ENCODE data around the gene CERK.
A peak's percentile ranks its signal among the peaks of the same experiment; 100 is the strongest.

CERK gene

GRCh38 chr22:46764140-46764680, 26.2 kb upstream of the CERK start:
- no peak for DNase-seq

- DNase-seq = no peak
Observed at GRCh38 chr22:46763051-46763705, 25.1 kb upstream of the CERK start.

- peak; percentile 52 for DNase-seq
Observed at GRCh38 chr22:46762238-46763050, 24.4 kb upstream of the CERK start, which contains the start of gene TBC1D22A. TSS of gene TBC1D22A (plus strand) at chr22:46762650. CDS start at chr22:46762787, 137 bp downstream.

GRCh38 chr22:46761539-46762237, 23.6 kb upstream of the CERK start:
- no peak for DNase-seq

- DNase-seq = no peak
Observed at GRCh38 chr22:46761017-46761416, 23.0 kb upstream of the CERK start.

- peak; percentile 18 for DNase-seq
Observed at GRCh38 chr22:46758867-46759290, 20.8 kb upstream of the CERK start.

GRCh38 chr22:46758121-46758520, 20.1 kb upstream of the CERK start:
- DNase-seq = no peak

- no peak for DNase-seq
Observed at GRCh38 chr22:46757104-46757503, 19.1 kb upstream of the CERK start.

GRCh38 chr22:46756097-46756496, 18.0 kb upstream of the CERK start:
- no peak for DNase-seq

GRCh38 chr22:46755525-46755924, 17.5 kb upstream of the CERK start:
- DNase-seq = no peak

GRCh38 chr22:46754826-46755225, 16.8 kb upstream of the CERK start:
- no peak for DNase-seq

- DNase-seq = no peak
Observed at GRCh38 chr22:46754110-46754799, 16.2 kb upstream of the CERK start.

GRCh38 chr22:46753761-46754109, 15.7 kb upstream of the CERK start:
- DNase-seq = no peak

GRCh38 chr22:46753360-46753759, 15.3 kb upstream of the CERK start:
- DNase-seq = no peak

GRCh38 chr22:46752988-46753310, 14.9 kb upstream of the CERK start:
- DNase-seq = no peak

- no peak for DNase-seq
Observed at GRCh38 chr22:46752286-46752987, 14.4 kb upstream of the CERK start.

- no peak for DNase-seq
Observed at GRCh38 chr22:46750863-46751443, 12.9 kb upstream of the CERK start.

- DNase-seq = no peak
Observed at GRCh38 chr22:46750530-46750800, 12.4 kb upstream of the CERK start.

- DNase-seq = no peak
Observed at GRCh38 chr22:46749682-46750529, 11.9 kb upstream of the CERK start.

- DNase-seq = no peak
Observed at GRCh38 chr22:46748908-46749675, 11.0 kb upstream of the CERK start.
